ENCODE data around the gene SPEM3. TPM values are rescaled to one million over a fixed set of nuclear protein-coding genes. Genes with fewer than 3 reads are reported as not detected.

SPEM3 gene
- total RNA-seq: not detected in 2 replicates

GRCh38 chr17:7428557-7428956, at the start of gene SPEM3:
Gene SPEM3 (plus strand): TSS chr17:7428857. CDS start chr17:7428903, 46 bp downstream.

DNA sequence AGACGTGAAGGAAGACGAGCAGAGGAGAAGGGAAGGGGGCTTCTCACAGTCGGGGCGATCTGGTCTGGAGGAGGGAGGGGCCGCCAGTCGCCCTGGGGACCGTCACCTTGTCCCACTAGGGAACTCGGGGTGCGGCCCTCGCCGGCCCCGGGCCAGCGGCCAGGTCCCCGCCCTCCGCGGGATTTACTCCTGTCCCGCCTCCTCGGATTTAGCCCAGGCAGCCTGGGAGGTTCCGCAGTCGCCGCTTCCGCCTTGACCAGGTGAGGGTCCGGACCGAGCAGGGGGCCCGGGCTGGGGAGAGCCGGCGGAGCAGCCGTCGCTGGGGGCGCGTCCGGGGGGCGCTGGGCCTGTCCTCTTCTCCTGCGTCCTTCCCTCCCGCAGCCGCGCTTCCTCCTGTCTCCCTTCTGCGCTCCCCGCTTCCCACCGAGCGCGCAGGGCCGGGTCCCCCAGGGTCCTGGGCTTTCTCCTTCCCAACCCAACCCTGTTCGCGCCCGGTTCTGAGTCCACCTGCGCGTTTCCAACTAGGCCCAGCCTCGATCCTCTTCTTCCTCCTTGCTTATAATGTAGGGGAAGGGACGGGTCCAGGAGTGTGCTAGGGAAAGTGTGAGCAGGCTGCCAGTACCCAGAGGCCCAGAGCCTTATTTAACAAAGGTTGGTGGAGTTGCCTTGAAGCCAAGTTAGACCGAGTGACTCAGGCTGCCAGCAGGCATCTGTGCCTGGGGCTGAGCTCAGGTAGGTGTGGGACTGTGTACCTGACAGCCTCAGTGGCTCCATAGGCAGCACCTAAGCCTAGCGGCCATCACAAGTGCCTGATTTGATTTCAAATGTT, 47.6 kb upstream of the SPEM3 start, which contains the start of gene TNK1:
TNK1 (plus strand) TSS at position 235 of the 829 bp plus-strand sequence. CDS start 1,838 bp downstream, outside the sequence.

GRCh38 chr17:7394452-7395191, 34.0 kb upstream of the SPEM3 start, which contains the start of gene PLSCR3:
Gene PLSCR3 (minus strand): TSS chr17:7394525. CDS start chr17:7394110, 415 bp downstream.

DNA sequence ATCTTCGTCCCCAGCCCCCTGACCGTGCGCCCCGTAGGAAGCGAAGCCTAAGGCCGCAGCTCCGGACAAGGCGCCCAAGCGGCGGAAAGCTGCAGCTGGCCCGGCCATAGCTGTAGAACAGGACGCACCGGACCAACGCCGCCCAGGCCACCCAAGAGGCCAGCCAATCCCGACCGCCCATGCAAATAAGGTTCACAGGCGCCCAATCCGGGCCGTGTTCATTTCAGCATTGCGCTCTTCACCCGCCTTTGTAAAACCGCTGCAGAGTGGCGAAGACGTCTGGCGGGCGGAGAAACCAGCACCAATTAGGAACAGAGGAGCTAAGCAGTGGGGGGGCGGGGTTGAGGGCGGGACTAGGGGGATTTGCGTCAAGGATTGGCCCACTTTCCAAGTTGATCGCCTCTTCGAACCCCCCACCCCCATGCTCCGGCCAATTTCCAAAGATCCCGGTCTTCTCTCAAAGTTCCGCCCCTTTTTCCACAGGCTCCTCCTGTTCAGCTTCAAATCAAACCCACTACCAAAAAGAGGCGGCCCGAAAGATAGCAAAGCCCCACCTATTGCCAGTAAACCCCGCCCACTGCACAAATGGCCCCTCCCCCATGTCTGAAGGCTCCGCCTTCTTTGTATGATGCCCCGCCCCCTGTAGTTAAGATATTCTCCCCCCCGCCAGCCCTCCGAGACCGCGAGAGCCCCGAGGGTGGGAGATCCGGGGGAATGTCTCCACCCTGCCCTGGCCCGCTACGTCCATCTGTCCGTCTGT, 24.5 kb upstream of the SPEM3 start, which contains the start of gene TMEM256:
TMEM256 (minus strand) TSS at position 121 of the 760 bp plus-strand sequence; CDS start at position 108, 13 bp downstream.

DNA sequence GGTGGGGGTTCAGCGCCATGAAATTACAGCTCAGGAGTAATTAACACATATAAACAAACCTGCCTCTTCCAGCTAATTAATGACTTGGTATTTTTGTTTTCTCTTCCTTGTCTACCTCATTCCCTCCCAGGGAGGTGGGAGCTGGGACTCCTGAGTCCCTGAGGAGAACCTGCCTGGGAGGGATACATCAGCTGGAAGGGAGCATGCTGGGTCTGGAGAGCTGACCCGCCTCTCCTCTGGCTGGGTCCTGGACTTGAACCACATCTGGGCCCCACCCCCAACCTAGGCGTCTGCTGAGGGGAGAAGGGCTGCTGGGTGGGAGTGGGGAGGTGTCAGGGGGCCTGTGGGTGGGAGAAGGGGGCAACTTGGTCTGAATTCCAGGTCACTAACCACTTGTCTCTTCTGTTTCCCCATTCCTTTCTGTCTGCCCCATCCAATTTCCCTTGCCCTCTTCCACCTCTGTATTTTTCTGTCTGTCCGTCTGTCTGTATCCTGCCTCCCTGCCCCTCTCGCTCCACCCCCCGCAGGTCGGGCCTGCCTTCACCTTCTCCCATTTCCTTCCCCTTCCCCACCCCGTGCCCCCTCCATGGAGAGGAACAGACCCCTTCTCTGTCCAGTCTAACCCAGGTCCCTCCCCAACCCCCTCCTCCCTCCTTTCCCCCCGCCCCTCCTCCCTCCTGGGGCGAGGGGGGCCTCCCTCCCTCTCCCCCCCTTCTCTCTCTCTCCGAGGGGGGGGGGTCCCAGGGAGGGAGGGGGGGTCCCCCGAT, 21.0 kb upstream of the SPEM3 start, which contains the start of gene NLGN2:
NLGN2 (plus strand) TSS at position 361 of the 767 bp plus-strand sequence. CDS start 411 bp downstream, outside the sequence.

GRCh38 chr17:7419819-7420610, 8.6 kb upstream of the SPEM3 start, which contains the start of gene SPEM1:
Gene SPEM1 (plus strand): TSS chr17:7420324. CDS start chr17:7420385, 61 bp downstream.

GRCh38 chr17:7425316-7425715, 3.3 kb upstream of the SPEM3 start, which contains the start of gene SPEM2:
Gene SPEM2 (plus strand): TSS chr17:7425616. CDS start chr17:7425689, 73 bp downstream.

GRCh38 chr17:7439462-7440112, 10.9 kb downstream of the SPEM3 start, which contains the start of gene FGF11:
Gene FGF11 (plus strand): TSS chr17:7439512. CDS start chr17:7439621, 109 bp downstream.

GRCh38 chr17:7444682-7445618, 16.3 kb downstream of the SPEM3 start, which contains the start of gene CHRNB1:
Gene CHRNB1 (plus strand): TSS chr17:7445061. CDS start chr17:7445128, 67 bp downstream.

GRCh38 chr17:7479213-7480088, 50.8 kb downstream of the SPEM3 start, which contains the start of gene ZBTB4:
Gene ZBTB4 (minus strand): TSS chr17:7479631. CDS start chr17:7466801, 12,830 bp downstream.

DNA sequence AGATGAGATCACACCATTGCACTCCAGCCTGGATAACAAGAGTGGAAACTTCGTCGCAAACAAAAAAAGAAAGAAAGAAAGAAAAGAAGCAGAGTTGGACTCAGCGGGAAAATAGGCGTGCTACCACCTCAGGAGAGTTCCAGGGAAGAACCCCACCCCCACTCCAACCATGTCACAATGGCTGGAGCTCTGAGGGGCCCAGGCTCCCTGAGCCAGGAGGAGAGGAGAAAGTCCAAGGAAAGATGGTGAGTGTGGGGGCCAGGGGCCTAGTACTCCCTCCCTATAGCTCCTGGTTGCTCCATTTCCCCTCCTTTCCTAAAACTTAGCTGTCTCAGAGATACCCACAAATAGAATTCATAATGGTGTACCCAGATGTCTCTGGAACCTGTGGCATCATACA, 52.6 kb downstream of the SPEM3 start, which contains the start of gene SLC35G6:
SLC35G6 (plus strand) TSS at position 172 of the 400 bp plus-strand sequence; CDS start at position 243, 71 bp downstream.

Other genes starting within 250 kb of the SPEM3 start
- gene ASGR1, start 249.5 kb upstream of the SPEM3 start, total RNA-seq: 5.8 and 9.7 TPM in 2 replicates
- 13.2 and 14.8 TPM in 2 replicates for gene DLG4, start 209.0 kb upstream of the SPEM3 start, total RNA-seq
- 164 and 181 TPM in 2 replicates for gene ACADVL, start 208.9 kb upstream of the SPEM3 start, total RNA-seq
- gene DVL2, start 194.3 kb upstream of the SPEM3 start, total RNA-seq: 39.8 and 51.8 TPM in 2 replicates
- 38.1 and 38.3 TPM in 2 replicates for gene PHF23, start 189.4 kb upstream of the SPEM3 start, total RNA-seq
- gene GABARAP, start 186.4 kb upstream of the SPEM3 start, total RNA-seq: 206 and 343 TPM in 2 replicates
- gene CTDNEP1, start 177.1 kb upstream of the SPEM3 start, total RNA-seq: 33.8 and 45.2 TPM in 2 replicates
- gene ELP5, start 176.6 kb upstream of the SPEM3 start, total RNA-seq: 32.0 and 36.4 TPM in 2 replicates
- 19.0 and 22.7 TPM in 2 replicates for gene CLDN7, start 166.4 kb upstream of the SPEM3 start, total RNA-seq
- under 0.01 and 0.14 TPM in 2 replicates for gene SLC2A4, start 147.1 kb upstream of the SPEM3 start, total RNA-seq
- gene YBX2, start 134.2 kb upstream of the SPEM3 start, total RNA-seq: 0.13 and 0.14 TPM in 2 replicates
- gene EIF5A, start 121.2 kb upstream of the SPEM3 start, total RNA-seq: 863 and 945 TPM in 2 replicates
- 44.3 and 44.5 TPM in 2 replicates for gene GPS2, start 113.5 kb upstream of the SPEM3 start, total RNA-seq
- 17.3 and 23.5 TPM in 2 replicates for gene NEURL4, start 99.5 kb upstream of the SPEM3 start, total RNA-seq
- not detected in 2 replicates for gene ACAP1, start 92.3 kb upstream of the SPEM3 start, total RNA-seq
- gene KCTD11, start 76.7 kb upstream of the SPEM3 start, total RNA-seq: 2.1 and 2.6 TPM in 2 replicates
- not detected in 2 replicates for gene TMEM95, start 73.7 kb upstream of the SPEM3 start, total RNA-seq
- 0.27 and 0.29 TPM in 2 replicates for gene TNK1, start 47.8 kb upstream of the SPEM3 start, total RNA-seq
- gene PLSCR3, start 34.3 kb upstream of the SPEM3 start, total RNA-seq: 19.5 and 22.2 TPM in 2 replicates
- gene TMEM256, start 24.8 kb upstream of the SPEM3 start, total RNA-seq: 49.5 and 65.8 TPM in 2 replicates
- 4.5 and 7.3 TPM in 2 replicates for gene NLGN2, start 21.0 kb upstream of the SPEM3 start, total RNA-seq
- not detected in 2 replicates for gene SPEM1, start 8.5 kb upstream of the SPEM3 start, total RNA-seq
- gene SPEM2, start 3.2 kb upstream of the SPEM3 start, total RNA-seq: not detected in 2 replicates
- 4.7 and 5.5 TPM in 2 replicates for gene TMEM102, start 6.6 kb downstream of the SPEM3 start, total RNA-seq
- gene FGF11, start 10.7 kb downstream of the SPEM3 start, total RNA-seq: 0.22 and 0.27 TPM in 2 replicates
- 4.4 and 4.8 TPM in 2 replicates for gene CHRNB1, start 16.2 kb downstream of the SPEM3 start, total RNA-seq
- 17.6 and 23.3 TPM in 2 replicates for gene ZBTB4, start 50.8 kb downstream of the SPEM3 start, total RNA-seq
- not detected in 2 replicates for gene SLC35G6, start 52.6 kb downstream of the SPEM3 start, total RNA-seq
- gene POLR2A, start 55.5 kb downstream of the SPEM3 start, total RNA-seq: 110 and 117 TPM in 2 replicates
- 12.5 and 12.6 TPM in 2 replicates for gene TNFSF12, start 120.2 kb downstream of the SPEM3 start, total RNA-seq
- gene TNFSF13, start 129.9 kb downstream of the SPEM3 start, total RNA-seq: 2.7 and 3.1 TPM in 2 replicates
- gene SENP3, start 133.1 kb downstream of the SPEM3 start, total RNA-seq: 66.1 and 78.8 TPM in 2 replicates
- gene CD68, start 150.8 kb downstream of the SPEM3 start, total RNA-seq: 5.5 and 5.8 TPM in 2 replicates
- 103 and 144 TPM in 2 replicates for gene MPDU1, start 155.0 kb downstream of the SPEM3 start, total RNA-seq
- gene SOX15, start 161.2 kb downstream of the SPEM3 start, total RNA-seq: not detected in 2 replicates
- gene FXR2, start 186.0 kb downstream of the SPEM3 start, total RNA-seq: 30.5 and 33.8 TPM in 2 replicates
- gene SAT2, start 199.0 kb downstream of the SPEM3 start, total RNA-seq: 21.8 and 24.5 TPM in 2 replicates
- gene SHBG, start 201.3 kb downstream of the SPEM3 start, total RNA-seq: not detected in 2 replicates
- not detected in 2 replicates for gene ATP1B2, start 222.1 kb downstream of the SPEM3 start, total RNA-seq

All from thoracic aorta endothelial cell (primary cell).